Effector memory CD8-positive, alpha-beta T cell (primary cell): ENCODE data around the gene PLCB1.
"Not testable (repeated sequence)": the region's sequence is repeated elsewhere in the genome, so short reads cannot be mapped to it uniquely, and the experiment has no call there.

Source experiments
- ATAC-seq: fragments of 150-1000 bp; cut with Tn5 transposase; replicated peaks from 2 replicates; pipeline ENCODE4 v1.10.0; 2021; ENCODE audit warnings: mild to moderate bottlenecking, moderate library complexity
- DNase-seq, 3 experiments: peaks; one replicate each; pipeline ENCODE4 v3.0.0; 2021
- H3K27ac Mint-ChIP-seq, 2 donors: one replicate each; pipeline ENCODE4 v1.8.0; 2022; ENCODE audit warnings: mild to moderate bottlenecking in 2 of 2, mixed read lengths in 2 of 2, moderate library complexity in 2 of 2
- H3K27me3 Mint-ChIP-seq, 2 donors: one replicate each; pipeline ENCODE4 v1.8.0; 2022; ENCODE audit warnings: mixed read lengths in 2 of 2
- H3K36me3 Mint-ChIP-seq: one replicate; pipeline ENCODE4 v1.8.0; 2022; ENCODE audit warnings: mild to moderate bottlenecking, moderate library complexity, mixed read lengths; ENCODE audit not compliant: insufficient read depth
- H3K4me1 Mint-ChIP-seq, 2 donors: one replicate each; pipeline ENCODE4 v1.8.0; 2022; ENCODE audit warnings: low read depth in 2 of 2, mixed read lengths in 2 of 2
- H3K4me3 Mint-ChIP-seq, 2 donors: one replicate each; pipeline ENCODE4 v1.8.0; 2022; ENCODE audit warnings: mild to moderate bottlenecking in 2 of 2, mixed read lengths in 2 of 2, moderate library complexity in 2 of 2
- H3K9me3 Mint-ChIP-seq, 2 donors: one replicate each; pipeline ENCODE4 v1.8.0; 2022; ENCODE audit warnings: mixed read lengths in 2 of 2

Gene PLCB1

DNA sequence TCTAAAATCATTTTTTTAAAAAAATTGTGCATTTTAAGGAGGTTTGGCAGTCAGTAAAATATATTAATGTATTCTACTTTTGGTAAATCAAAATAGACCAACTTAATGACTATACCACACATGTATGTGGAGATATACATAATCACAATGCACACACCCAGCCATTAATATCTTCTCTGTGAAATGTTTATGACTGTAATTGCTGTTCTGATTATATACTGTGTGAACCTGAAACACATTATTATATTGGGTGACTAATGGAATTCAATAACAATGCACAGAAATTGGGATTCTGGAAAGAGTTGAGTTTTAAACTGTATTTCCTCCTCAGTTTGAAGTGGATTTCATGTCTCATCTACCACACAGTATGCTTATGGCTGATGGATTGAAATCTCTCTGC is 233.6 kb downstream of the PLCB1 start:
- ATAC-seq, result no peak
- Mint-ChIP-seq H3K36me3 (no peaks in the 10 kb centered on the region), H3K27me3 (no peaks in the 10 kb centered on the region), H3K9me3 (no peaks in the 10 kb centered on the region), H3K4me1 (peaks cover 17 to 18% of the 10 kb centered on the region in 2 donors), H3K4me3 (no peak overlapping the region), H3K27ac (no peak overlapping the region)
- no peak for DNase-seq

DNA sequence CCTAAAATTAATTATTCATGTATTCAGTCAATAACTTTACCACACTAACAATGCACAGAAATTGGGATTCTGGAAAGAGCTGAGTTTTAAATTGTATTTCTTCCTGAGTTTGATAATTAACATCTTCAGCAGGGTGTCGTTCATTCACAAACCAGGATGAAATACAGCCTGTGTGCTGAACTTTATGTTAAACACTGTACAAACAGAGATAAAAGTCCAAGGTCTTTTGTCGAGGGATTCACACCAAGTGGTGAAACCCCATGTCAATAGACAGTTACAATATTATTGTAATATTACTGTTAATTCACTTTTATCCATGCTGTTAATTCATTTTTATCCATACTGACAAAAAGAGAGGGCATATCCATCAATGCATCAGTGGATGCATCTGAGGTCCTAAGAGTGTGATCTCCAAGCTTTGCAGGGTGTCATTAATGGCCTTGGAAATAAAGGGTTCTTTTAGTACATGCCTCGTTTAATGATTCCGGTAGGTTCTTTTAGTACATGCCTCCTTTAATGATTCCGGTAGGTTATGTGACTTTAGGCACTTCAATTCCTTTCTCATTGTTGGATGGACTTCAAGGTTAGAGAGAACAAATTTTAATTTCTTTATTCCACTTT is 234.3 kb downstream of the PLCB1 start:
- peaks cover 14 to 17% of the 10 kb centered on the region in 2 donors for H3K4me1 Mint-ChIP-seq
- no peak overlapping the region for H3K4me3 Mint-ChIP-seq
- no peak overlapping the region for H3K27ac Mint-ChIP-seq
- no peaks in the 10 kb centered on the region for H3K36me3 Mint-ChIP-seq
- ATAC-seq (no peak), DNase-seq (no peak)
- H3K27me3 Mint-ChIP-seq, result no peaks in the 10 kb centered on the region
- H3K9me3 Mint-ChIP-seq, result no peaks in the 10 kb centered on the region

DNA sequence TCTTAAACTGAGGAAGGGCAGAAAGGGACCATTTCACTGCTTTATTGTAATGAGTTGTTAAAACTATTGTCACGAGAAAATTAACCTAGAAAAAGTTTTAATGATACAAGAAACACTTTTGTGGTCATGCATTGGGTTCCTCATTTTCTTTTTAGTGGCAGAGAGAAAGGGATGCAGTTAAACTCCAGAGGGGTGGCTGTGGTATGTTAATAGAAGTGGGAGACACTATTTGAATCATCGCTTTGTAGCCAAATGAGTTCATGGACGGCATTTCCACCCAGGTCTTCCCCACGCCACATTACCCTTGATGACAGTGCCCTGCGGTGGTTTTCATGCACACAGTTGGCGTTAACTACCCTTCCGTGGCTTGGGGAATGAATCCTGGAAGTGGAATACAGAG is 235.6 kb downstream of the PLCB1 start:
- no peak overlapping the region for H3K27ac Mint-ChIP-seq

DNA sequence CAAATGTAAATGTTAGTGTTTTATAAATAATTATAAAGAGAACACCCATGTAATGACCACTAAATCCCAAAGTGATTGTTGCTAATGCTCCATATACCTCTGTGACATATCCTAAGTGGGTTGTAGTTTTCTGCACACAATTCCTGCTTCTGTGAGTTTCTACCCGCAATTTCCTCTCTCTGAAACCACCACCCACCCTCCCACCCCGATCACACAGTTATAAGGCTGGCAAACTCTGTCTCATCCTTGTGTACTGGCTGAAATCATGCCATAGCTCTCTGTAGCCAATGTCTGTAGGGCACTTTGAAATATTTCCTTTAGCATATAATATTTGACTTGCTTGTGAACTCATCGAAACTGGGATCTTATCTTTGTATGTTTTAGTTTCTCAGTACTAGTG is 236.6 kb downstream of the PLCB1 start:
- ATAC-seq, result no peak
- no peak for DNase-seq
- Mint-ChIP-seq H3K36me3 (no peaks in the 10 kb centered on the region), H3K9me3 (no peaks in the 10 kb centered on the region), H3K4me1 (peaks cover 14 to 17% of the 10 kb centered on the region in 2 donors), H3K27me3 (no peaks in the 10 kb centered on the region), H3K4me3 (no peak overlapping the region), H3K27ac (no peak overlapping the region)

More for the DNA sequence above, 235.6 kb downstream of the PLCB1 start:
- DNase-seq (no peak), ATAC-seq (no peak)
- Mint-ChIP-seq H3K36me3 (no peaks in the 10 kb centered on the region), H3K4me3 (no peak overlapping the region), H3K9me3 (no peaks in the 10 kb centered on the region), H3K4me1 (peaks cover 14 to 17% of the 10 kb centered on the region in 2 donors), H3K27me3 (no peaks in the 10 kb centered on the region)

DNA sequence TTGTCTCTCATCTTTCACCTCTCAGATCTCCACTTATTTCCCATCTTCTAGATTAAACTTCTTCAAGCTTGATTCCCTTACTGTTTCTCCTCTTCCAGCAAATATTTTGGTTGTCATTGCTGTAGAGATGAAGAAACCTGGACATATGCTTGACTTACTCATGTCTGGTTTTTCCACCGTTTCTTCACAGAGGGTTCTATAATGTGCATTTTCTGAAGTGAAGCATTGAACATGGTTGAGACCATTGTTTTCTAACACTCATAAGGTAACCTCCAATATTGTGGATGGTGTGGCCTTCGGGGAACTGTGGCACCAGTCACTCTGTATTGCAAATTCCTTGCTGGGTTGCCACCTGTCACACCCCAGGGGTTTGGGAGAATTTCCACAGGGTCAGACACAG is 237.2 kb downstream of the PLCB1 start:
- H3K9me3 Mint-ChIP-seq, result no peaks in the 10 kb centered on the region
- DNase-seq (no peak), ATAC-seq (no peak)
- H3K4me1 Mint-ChIP-seq, result peaks cover 14 to 17% of the 10 kb centered on the region in 2 donors
- no peak overlapping the region for H3K4me3 Mint-ChIP-seq
- no peaks in the 10 kb centered on the region for H3K27me3 Mint-ChIP-seq
- H3K27ac Mint-ChIP-seq, result peak overlapping the region in 1 of 2 donors; percentile 2
- H3K36me3 Mint-ChIP-seq, result no peaks in the 10 kb centered on the region

DNA sequence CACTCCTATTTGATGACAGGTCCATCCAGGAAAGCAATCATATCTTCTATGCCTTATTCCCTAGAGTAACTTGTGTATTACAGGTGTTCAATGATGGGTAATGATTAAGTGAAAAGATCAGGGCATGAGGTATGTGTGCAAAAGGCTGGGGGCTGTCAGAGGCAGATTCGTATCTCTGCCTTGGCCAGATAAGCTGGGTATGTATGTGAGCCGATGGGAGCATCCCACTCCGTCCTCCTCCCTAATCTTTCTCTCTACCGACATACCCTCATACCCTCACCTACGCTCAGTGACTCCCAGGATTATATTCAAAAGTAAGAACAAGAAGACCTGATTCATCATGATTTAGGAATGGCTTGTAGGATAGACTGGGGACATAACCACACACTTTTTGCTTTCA is 238.7 kb downstream of the PLCB1 start:
- Mint-ChIP-seq H3K4me1 (peaks cover 14 to 17% of the 10 kb centered on the region in 2 donors), H3K27ac (no peak overlapping the region)

DNA sequence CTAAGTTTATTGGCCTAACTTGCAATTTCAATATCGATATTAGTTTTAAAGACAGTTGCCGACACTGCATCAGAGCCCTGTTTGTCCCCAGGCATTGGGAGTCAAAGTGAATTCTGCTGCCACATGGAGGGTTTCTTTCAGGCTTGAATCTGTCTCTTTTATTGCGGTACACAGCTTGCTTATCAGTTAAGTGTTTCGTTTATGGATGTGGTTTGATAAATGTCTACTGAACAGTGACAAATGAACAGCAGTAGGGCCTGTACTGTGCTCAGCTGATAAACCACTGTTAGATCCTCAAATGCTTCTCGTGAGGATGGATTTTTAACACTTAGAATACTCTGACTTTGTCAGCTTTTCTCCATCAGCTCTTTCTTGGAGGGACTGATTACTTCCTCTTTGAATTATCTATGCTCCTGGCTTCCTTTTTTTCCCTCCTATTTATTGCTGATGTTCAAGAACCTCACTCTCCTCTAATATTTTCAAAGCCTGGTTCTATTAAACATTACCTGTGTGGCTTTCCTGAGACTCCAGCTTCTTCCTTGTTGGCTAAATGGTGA is 240.8 kb downstream of the PLCB1 start:
- H3K4me3 Mint-ChIP-seq, result no peak overlapping the region
- H3K27me3 Mint-ChIP-seq, result no peaks in the 10 kb centered on the region
- no peak overlapping the region for H3K27ac Mint-ChIP-seq

More for the DNA sequence above, 238.7 kb downstream of the PLCB1 start:
- H3K4me3 Mint-ChIP-seq, result no peak overlapping the region
- peaks cover 4% of the 10 kb centered on the region for H3K36me3 Mint-ChIP-seq
- no peaks in the 10 kb centered on the region for H3K9me3 Mint-ChIP-seq
- no peak for DNase-seq
- H3K27me3 Mint-ChIP-seq, result no peaks in the 10 kb centered on the region
- no peak for ATAC-seq

DNA sequence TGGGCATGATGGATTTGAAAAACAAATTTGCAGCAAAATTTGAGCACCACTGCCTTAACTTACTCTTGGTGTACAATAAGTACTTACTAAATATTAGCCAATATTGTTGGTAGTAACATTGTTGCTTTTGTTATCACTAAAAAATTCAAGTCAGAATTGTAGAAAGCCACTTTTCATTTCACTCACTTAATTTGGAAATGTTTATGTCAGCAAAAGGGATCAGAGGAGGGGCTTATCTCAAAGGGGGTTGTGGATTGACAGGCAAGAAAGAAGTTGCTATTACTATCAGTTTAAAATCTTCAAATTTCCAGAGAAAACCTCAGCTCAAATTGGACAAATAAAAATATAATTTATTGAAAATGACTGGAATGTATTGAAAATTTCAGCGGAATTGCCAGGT is 241.5 kb downstream of the PLCB1 start:
- no peaks in the 10 kb centered on the region for H3K9me3 Mint-ChIP-seq
- no peak overlapping the region for H3K4me3 Mint-ChIP-seq
- no peak for ATAC-seq
- H3K4me1 Mint-ChIP-seq, result peaks cover 9 to 10% of the 10 kb centered on the region in 2 donors
- H3K27ac Mint-ChIP-seq, result no peak overlapping the region
- no peak for DNase-seq
- H3K27me3 Mint-ChIP-seq, result no peaks in the 10 kb centered on the region
- peaks cover 4% of the 10 kb centered on the region for H3K36me3 Mint-ChIP-seq

More for the DNA sequence above, 240.8 kb downstream of the PLCB1 start:
- H3K4me1 Mint-ChIP-seq, result peaks cover 13% of the 10 kb centered on the region in 2 donors
- no peaks in the 10 kb centered on the region for H3K9me3 Mint-ChIP-seq
- DNase-seq (no peak), ATAC-seq (no peak)
- H3K36me3 Mint-ChIP-seq, result peaks cover 4% of the 10 kb centered on the region

DNA sequence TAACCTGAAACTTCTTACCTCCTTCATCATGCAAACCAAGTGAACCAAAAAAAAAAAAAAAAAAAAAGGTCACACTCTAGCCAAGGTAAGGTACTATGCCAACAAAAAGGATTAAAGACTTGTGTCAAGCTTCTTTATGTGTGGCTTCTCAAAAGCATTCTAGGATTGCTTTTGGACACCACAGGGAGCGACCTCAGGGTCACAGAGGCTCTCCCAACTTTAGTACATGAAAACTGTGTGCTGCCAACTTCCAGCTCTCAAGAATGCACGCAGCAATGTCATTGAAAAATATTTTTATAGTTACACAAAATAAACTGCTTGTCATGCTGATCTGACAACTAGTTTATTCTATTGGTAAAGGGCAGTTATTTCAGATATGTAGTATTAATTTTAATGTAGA is 243.8 kb downstream of the PLCB1 start:
- H3K4me3 Mint-ChIP-seq, result no peak overlapping the region
- no peaks in the 10 kb centered on the region for H3K9me3 Mint-ChIP-seq
- H3K27me3 Mint-ChIP-seq, result no peaks in the 10 kb centered on the region
- H3K27ac Mint-ChIP-seq, result no peak overlapping the region
- H3K4me1 Mint-ChIP-seq, result peaks cover 11 to 14% of the 10 kb centered on the region in 2 donors
- ATAC-seq (no peak), DNase-seq (no peak)
- H3K36me3 Mint-ChIP-seq, result peaks cover 4% of the 10 kb centered on the region

DNA sequence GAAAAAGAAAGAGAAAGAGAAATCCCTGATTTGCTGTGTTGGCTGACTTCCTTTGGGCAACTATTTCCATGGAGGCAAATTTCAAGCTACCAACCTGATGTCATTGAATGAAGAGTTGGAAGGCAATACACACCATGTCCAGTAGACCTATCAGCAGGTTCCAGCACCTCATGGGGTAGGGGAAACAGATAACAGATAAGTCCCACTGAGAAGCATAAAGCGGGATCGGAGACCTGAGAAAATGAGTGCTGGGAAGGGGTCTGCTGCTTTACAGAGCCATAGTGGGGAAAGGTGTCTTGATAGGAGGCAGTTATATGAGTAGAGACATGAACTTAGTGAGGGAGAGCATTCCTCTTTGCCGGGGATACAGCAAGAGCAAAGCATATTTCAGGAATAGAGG is 244.9 kb downstream of the PLCB1 start:
- ATAC-seq, result no peak
- no peak for DNase-seq
- Mint-ChIP-seq H3K27ac (no peak overlapping the region), H3K27me3 (no peaks in the 10 kb centered on the region), H3K4me1 (peaks cover 16 to 21% of the 10 kb centered on the region in 2 donors), H3K9me3 (no peaks in the 10 kb centered on the region), H3K4me3 (no peak overlapping the region), H3K36me3 (peaks cover 4% of the 10 kb centered on the region)

DNA sequence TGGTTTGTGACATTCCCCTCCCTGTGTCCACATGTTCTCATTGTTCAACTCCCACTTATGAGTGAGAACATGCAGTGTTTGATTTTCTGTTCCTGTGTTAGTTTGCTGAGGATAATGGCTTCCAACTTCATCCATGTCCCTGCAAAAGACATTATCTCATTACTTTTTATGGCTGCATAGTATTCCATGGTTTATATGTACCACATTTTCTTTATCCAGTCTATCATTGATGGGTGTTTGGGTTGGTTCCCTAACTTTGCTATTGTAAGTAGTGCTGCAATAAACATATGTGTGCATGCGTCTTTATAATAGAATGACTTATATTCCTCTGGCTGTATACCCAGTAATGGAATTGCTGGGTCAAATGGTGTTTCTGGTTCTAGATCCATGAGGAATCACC is 247.1 kb downstream of the PLCB1 start:
- H3K27me3 Mint-ChIP-seq, ATAC-seq, H3K9me3 Mint-ChIP-seq, H3K4me3 Mint-ChIP-seq, DNase-seq, H3K27ac Mint-ChIP-seq: not testable (repeated sequence)
- H3K4me1 Mint-ChIP-seq, result peaks cover 16 to 27% of the 10 kb centered on the region in 2 donors
- H3K36me3 Mint-ChIP-seq, result peaks cover 11% of the 10 kb centered on the region

DNA sequence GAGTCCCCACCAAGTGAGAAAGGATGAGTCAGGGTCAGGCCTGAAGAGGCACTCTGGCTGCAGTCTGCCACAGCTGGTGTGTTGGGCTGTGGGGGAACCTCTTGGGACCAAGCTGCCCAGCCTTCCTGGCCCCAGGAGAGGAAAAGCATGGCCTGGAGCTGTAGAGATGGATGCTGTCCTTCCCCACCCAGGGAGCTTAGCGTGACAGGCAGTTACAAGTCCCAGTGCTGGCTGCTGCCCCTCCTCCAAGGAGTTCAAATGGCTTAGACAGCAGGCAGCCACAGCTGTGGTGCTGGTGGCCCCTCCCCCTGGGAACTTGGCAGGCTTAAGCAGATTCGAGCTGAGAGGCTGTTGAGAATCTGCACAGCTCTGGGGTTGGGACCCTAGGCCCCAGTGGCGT is 253.2 kb downstream of the PLCB1 start:
- Mint-ChIP-seq H3K4me3 (no peak overlapping the region), H3K27ac (peak overlapping the region in 1 of 2 donors; percentile 32)

DNA sequence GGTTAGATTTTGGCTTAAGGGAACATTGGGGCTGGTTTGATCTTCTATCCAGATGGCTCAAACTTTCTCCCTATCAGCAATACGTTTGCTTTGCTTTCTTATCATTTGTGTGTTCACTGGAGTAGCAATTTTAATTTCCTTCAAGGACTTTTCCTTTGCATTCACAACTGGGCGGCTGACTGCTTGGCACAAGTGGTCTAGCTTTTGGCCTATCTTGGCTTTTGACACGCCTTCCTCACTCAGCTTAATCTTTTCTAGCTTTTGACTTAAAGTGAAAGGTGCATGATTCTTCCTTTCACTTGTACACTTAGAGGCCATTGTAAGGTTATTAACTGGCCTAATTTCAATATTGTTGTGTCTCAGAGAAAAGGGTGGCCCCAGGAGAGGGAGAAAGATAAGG is 254.9 kb downstream of the PLCB1 start:
- Mint-ChIP-seq H3K36me3 (peaks cover 7% of the 10 kb centered on the region), H3K4me1 (peaks cover 18 to 26% of the 10 kb centered on the region in 2 donors)

More for the DNA sequence above, 253.2 kb downstream of the PLCB1 start:
- H3K27me3 Mint-ChIP-seq, result no peaks in the 10 kb centered on the region
- H3K9me3 Mint-ChIP-seq, result no peaks in the 10 kb centered on the region
- ATAC-seq (no peak), DNase-seq (no peak)
- peaks cover 7% of the 10 kb centered on the region for H3K36me3 Mint-ChIP-seq
- peaks cover 26 to 44% of the 10 kb centered on the region in 2 donors for H3K4me1 Mint-ChIP-seq

DNA sequence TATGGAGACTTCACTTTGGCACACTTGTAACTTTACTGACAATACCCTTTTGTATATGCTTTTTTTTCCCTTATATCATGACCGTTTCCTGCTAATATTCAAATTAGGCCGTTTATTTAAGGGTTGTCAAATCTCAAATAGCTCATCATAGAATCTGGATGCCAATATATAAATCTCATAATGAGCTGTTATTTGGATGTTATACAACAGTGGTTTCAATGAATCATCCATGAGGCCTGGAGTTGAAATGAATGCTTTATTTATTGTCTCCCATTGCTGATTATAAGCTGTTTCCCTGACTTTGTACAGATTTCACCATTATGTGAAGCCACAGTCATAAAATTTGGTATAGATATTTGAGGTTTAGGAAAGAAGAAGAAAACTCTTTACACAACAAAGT is 256.1 kb downstream of the PLCB1 start:
- no peaks in the 10 kb centered on the region for H3K36me3 Mint-ChIP-seq
- peak overlapping the region in 1 of 2 donors; percentile 55 for H3K27ac Mint-ChIP-seq
- H3K4me1 Mint-ChIP-seq, result peaks cover 18 to 26% of the 10 kb centered on the region in 2 donors
- H3K9me3 Mint-ChIP-seq, result no peaks in the 10 kb centered on the region
- no peak overlapping the region for H3K4me3 Mint-ChIP-seq
- ATAC-seq (no peak), DNase-seq (no peak)
- no peaks in the 10 kb centered on the region for H3K27me3 Mint-ChIP-seq

More for the DNA sequence above, 254.9 kb downstream of the PLCB1 start:
- ATAC-seq (no peak), DNase-seq (no peak)
- Mint-ChIP-seq H3K27ac (peak overlapping the region; percentile 29 to 38), H3K4me3 (no peak overlapping the region), H3K27me3 (no peaks in the 10 kb centered on the region), H3K9me3 (no peaks in the 10 kb centered on the region)
